HEK293T (cell line): Measurements from ENCODE around the gene NDUFAF3.

Source experiments
- BHLHE40 ChIP-seq: fragments of 450-650 bp; IDR thresholded peaks from 2 replicates; pipeline ENCODE4 v1.6.1; 2016; ENCODE audit warnings: mild to moderate bottlenecking, moderate library complexity, borderline replicate concordance
- CTBP1 ChIP-seq: fragments of 450-650 bp; IDR thresholded peaks from 2 replicates; pipeline ENCODE4 v1.6.1; 2016; ENCODE audit warnings: borderline replicate concordance
- ELF4 ChIP-seq: fragments of 450-650 bp; IDR thresholded peaks from 2 replicates; pipeline ENCODE4 v1.6.1; 2017; ENCODE audit warnings: antibody characterized with exemption
- FOXM1 ChIP-seq: fragments of 450-650 bp; IDR thresholded peaks from 2 replicates; pipeline ENCODE4 v1.6.1; 2017; ENCODE audit warnings: mild to moderate bottlenecking, borderline replicate concordance
- HDGF ChIP-seq: fragments of 450-650 bp; IDR thresholded peaks from 2 replicates; pipeline ENCODE4 v1.6.1; 2017; ENCODE audit warnings: antibody characterized with exemption, borderline replicate concordance
- NFRKB ChIP-seq: fragments of 450-650 bp; IDR thresholded peaks from 2 replicates; pipeline ENCODE4 v1.6.1; 2016; ENCODE audit warnings: mild to moderate bottlenecking, moderate library complexity
- PKNOX1 ChIP-seq: fragments of 450-650 bp; IDR thresholded peaks from 2 replicates; pipeline ENCODE4 v1.6.1; 2016
- SP1 ChIP-seq: fragments of 450-650 bp; IDR thresholded peaks from 2 replicates; pipeline ENCODE4 v1.6.1; 2017
- TARDBP ChIP-seq: fragments of 450-650 bp; IDR thresholded peaks from 2 replicates; pipeline ENCODE4 v1.6.1; 2016

DNA sequence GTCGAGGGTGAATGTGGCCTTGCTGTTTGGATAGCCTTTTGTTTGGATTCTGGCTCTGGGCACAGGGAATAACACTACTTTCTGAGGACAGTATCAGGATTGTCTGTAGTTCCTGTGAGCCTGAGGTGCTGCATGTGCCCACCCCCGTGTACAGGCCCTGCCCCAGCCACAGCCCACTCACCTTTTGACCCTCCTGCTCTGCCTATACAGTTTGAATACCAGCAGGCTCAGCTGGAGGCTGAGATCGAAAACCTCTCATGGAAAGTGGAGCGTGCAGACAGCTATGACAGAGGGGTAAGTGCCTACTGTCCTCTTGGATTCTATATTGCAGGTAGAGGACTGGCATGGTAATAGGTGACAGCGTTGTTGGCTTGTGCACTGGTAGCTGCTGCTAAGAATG, 39.2 kb upstream of the NDUFAF3 start:
- TF ChIP-seq HDGF (no peak), NFRKB (no peak), BHLHE40 (no peak), ELF4 (no peak), FOXM1 (no peak), PKNOX1 (no peak), TARDBP (no peak), SP1 (no peak), CTBP1 (no peak)
